Smooth muscle cell of the coronary artery (primary cell): ENCODE data around the gene POU6F1. TPM values are rescaled to one million over a fixed set of nuclear protein-coding genes. Genes with fewer than 3 reads are reported as not detected.

Experiments used
- total RNA-seq: library from RNA; depleted of rRNA; stranded (reverse); fragments of >200 nt; gene quantifications from 2 replicates; pipeline ENCODE4 v1.2.3, GENCODE V29; 2014; ENCODE audit warnings: low replicate concordance

POU6F1 gene
- total RNA-seq = 0.47 and 1.5 TPM in 2 replicates

GRCh38 chr12:51217968-51218606, at the start of gene POU6F1:
Gene POU6F1 (minus strand): TSS chr12:51218062. CDS start chr12:51206836, 11,226 bp downstream.

GRCh38 chr12:51238510-51239334, 20.9 kb upstream of the POU6F1 start, which contains the start of gene DAZAP2:
Gene DAZAP2 (plus strand): TSS chr12:51238826. CDS start chr12:51238908, 82 bp downstream.

GRCh38 chr12:51172515-51173431, 45.1 kb downstream of the POU6F1 start, which contains the start of gene TFCP2:
Gene TFCP2 (minus strand): TSS chr12:51173135. CDS start chr12:51172422, 713 bp downstream.

Other genes starting within 250 kb of the POU6F1 start
- gene SLC11A2, start 191.7 kb downstream of the POU6F1 start, total RNA-seq = 59.9 and 60.4 TPM in 2 replicates
- gene LETMD1, start 169.7 kb downstream of the POU6F1 start, total RNA-seq = 31.0 and 46.6 TPM in 2 replicates
- 8.9 and 11.8 TPM in 2 replicates for gene CSRNP2, start 134.5 kb downstream of the POU6F1 start, total RNA-seq
- 4.3 and 7.1 TPM in 2 replicates for gene TFCP2, start 44.9 kb downstream of the POU6F1 start, total RNA-seq
- gene DAZAP2, start 20.8 kb upstream of the POU6F1 start, total RNA-seq = 40.5 and 51.3 TPM in 2 replicates
- 5.4 and 6.8 TPM in 2 replicates for gene SMAGP, start 52.4 kb upstream of the POU6F1 start, total RNA-seq
- not detected in 2 replicates for gene BIN2, start 106.1 kb upstream of the POU6F1 start, total RNA-seq
- not detected in 2 replicates for gene CELA1, start 128.6 kb upstream of the POU6F1 start, total RNA-seq
- 0.75 and 4.7 TPM in 2 replicates for gene GALNT6, start 173.3 kb upstream of the POU6F1 start, total RNA-seq
- 0.08 and 0.59 TPM in 2 replicates for gene SLC4A8, start 206.8 kb upstream of the POU6F1 start, total RNA-seq